ENCODE results near the gene CCDC78.

CCDC78 gene

GRCh38 chr16:724188-725040 lies 1.8 kb downstream of the CCDC78 start:
- H3K36me3 Mint-ChIP-seq (ENCODE audit: low read depth): no peaks in the 10 kb centered on the region
- no peaks in the 10 kb centered on the region for H3K9me3 Mint-ChIP-seq
- no peaks in the 10 kb centered on the region for H3K27me3 Mint-ChIP-seq
- no peak overlapping the region for H3K4me3 Mint-ChIP-seq
- peaks cover 22% of the 10 kb centered on the region for H3K4me1 Mint-ChIP-seq (ENCODE audit: low read depth)
- no peak overlapping the region for H3K27ac Mint-ChIP-seq

- Mint-ChIP-seq H3K4me1 (ENCODE audit: low read depth) (peaks cover 29% of the 10 kb centered on the region), H3K27ac (no peak overlapping the region), H3K36me3 (ENCODE audit: low read depth) (no peaks in the 10 kb centered on the region), H3K9me3 (no peaks in the 10 kb centered on the region), H3K27me3 (no peaks in the 10 kb centered on the region), H3K4me3 (no peak overlapping the region)
Measured at GRCh38 chr16:723695-724094, 2.5 kb downstream of the CCDC78 start.

GRCh38 chr16:722835-723633 lies 3.2 kb downstream of the CCDC78 start:
- H3K27me3 Mint-ChIP-seq: no peaks in the 10 kb centered on the region
- H3K36me3 Mint-ChIP-seq (ENCODE audit: low read depth): no peaks in the 10 kb centered on the region
- H3K27ac Mint-ChIP-seq: no peak overlapping the region
- peaks cover 31% of the 10 kb centered on the region for H3K4me1 Mint-ChIP-seq (ENCODE audit: low read depth)
- peak overlapping the region; percentile 45 for H3K4me3 Mint-ChIP-seq
- H3K9me3 Mint-ChIP-seq: no peaks in the 10 kb centered on the region

GRCh38 chr16:721765-722540 lies 4.3 kb downstream of the CCDC78 start:
- H3K36me3 Mint-ChIP-seq (ENCODE audit: low read depth): no peaks in the 10 kb centered on the region

GRCh38 chr16:720990-721764 lies 5.1 kb downstream of the CCDC78 start, which contains the start of gene ANTKMT:
Gene ANTKMT, plus strand, starts transcription at chr16:721146. Its CDS starts 129 bp downstream, at chr16:721275.
- Mint-ChIP-seq H3K27ac (peak within 1 kb of the TSS; percentile 85), H3K36me3 (ENCODE audit: low read depth) (no peaks in the 10 kb centered on the region), H3K27me3 (no peaks in the 10 kb centered on the region), H3K4me1 (ENCODE audit: low read depth) (peaks cover 34% of the 10 kb centered on the region), H3K4me3 (peak within 1 kb of the TSS; percentile 83), H3K9me3 (no peaks in the 10 kb centered on the region)

More at GRCh38 chr16:721765-722540, 4.3 kb downstream of the CCDC78 start:
- Mint-ChIP-seq H3K4me1 (ENCODE audit: low read depth) (peaks cover 31% of the 10 kb centered on the region), H3K9me3 (no peaks in the 10 kb centered on the region), H3K27me3 (no peaks in the 10 kb centered on the region), H3K27ac (peak overlapping the region; percentile 45), H3K4me3 (peak overlapping the region; percentile 66)

GRCh38 chr16:720447-720989 lies 5.7 kb downstream of the CCDC78 start:
- peaks cover 38% of the 10 kb centered on the region for H3K4me1 Mint-ChIP-seq (ENCODE audit: low read depth)
- H3K4me3 Mint-ChIP-seq: peak overlapping the region; percentile 83
- H3K9me3 Mint-ChIP-seq: no peaks in the 10 kb centered on the region
- no peaks in the 10 kb centered on the region for H3K27me3 Mint-ChIP-seq
- no peaks in the 10 kb centered on the region for H3K36me3 Mint-ChIP-seq (ENCODE audit: low read depth)
- H3K27ac Mint-ChIP-seq: peak overlapping the region; percentile 85

- Mint-ChIP-seq H3K4me1 (ENCODE audit: low read depth) (peaks cover 38% of the 10 kb centered on the region), H3K9me3 (no peaks in the 10 kb centered on the region), H3K27me3 (no peaks in the 10 kb centered on the region), H3K27ac (peak overlapping the region; percentile 85), H3K4me3 (peak overlapping the region; percentile 83), H3K36me3 (ENCODE audit: low read depth) (no peaks in the 10 kb centered on the region)
Measured at GRCh38 chr16:719815-720446, 6.3 kb downstream of the CCDC78 start.

GRCh38 chr16:718922-719321 lies 7.3 kb downstream of the CCDC78 start:
- Mint-ChIP-seq H3K27me3 (peaks cover 3% of the 10 kb centered on the region), H3K9me3 (no peaks in the 10 kb centered on the region), H3K27ac (no peak overlapping the region), H3K4me1 (ENCODE audit: low read depth) (peaks cover 38% of the 10 kb centered on the region), H3K36me3 (ENCODE audit: low read depth) (no peaks in the 10 kb centered on the region), H3K4me3 (peak overlapping the region; percentile 83)

- Mint-ChIP-seq H3K27me3 (peaks cover 7% of the 10 kb centered on the region), H3K27ac (no peak overlapping the region), H3K4me3 (no peak overlapping the region), H3K36me3 (ENCODE audit: low read depth) (no peaks in the 10 kb centered on the region), H3K9me3 (no peaks in the 10 kb centered on the region), H3K4me1 (ENCODE audit: low read depth) (peaks cover 38% of the 10 kb centered on the region)
Measured at GRCh38 chr16:718389-718788, 7.9 kb downstream of the CCDC78 start.

- H3K4me3 Mint-ChIP-seq: no peak overlapping the region
- peaks cover 10% of the 10 kb centered on the region for H3K27me3 Mint-ChIP-seq
- no peaks in the 10 kb centered on the region for H3K9me3 Mint-ChIP-seq
- peaks cover 34% of the 10 kb centered on the region for H3K4me1 Mint-ChIP-seq (ENCODE audit: low read depth)
- no peaks in the 10 kb centered on the region for H3K36me3 Mint-ChIP-seq (ENCODE audit: low read depth)
- H3K27ac Mint-ChIP-seq: no peak overlapping the region
Measured at GRCh38 chr16:717450-718245, 8.6 kb downstream of the CCDC78 start.

- Mint-ChIP-seq H3K27ac (no peak overlapping the region), H3K4me1 (ENCODE audit: low read depth) (peaks cover 27% of the 10 kb centered on the region), H3K27me3 (peaks cover 12% of the 10 kb centered on the region), H3K36me3 (ENCODE audit: low read depth) (no peaks in the 10 kb centered on the region), H3K9me3 (no peaks in the 10 kb centered on the region), H3K4me3 (peak overlapping the region; percentile 67)
Measured at GRCh38 chr16:716768-717325, 9.4 kb downstream of the CCDC78 start.

GRCh38 chr16:716200-716568 lies 10.1 kb downstream of the CCDC78 start:
- Mint-ChIP-seq H3K36me3 (ENCODE audit: low read depth) (no peaks in the 10 kb centered on the region), H3K4me3 (peak overlapping the region; percentile 67), H3K9me3 (no peaks in the 10 kb centered on the region), H3K27ac (no peak overlapping the region), H3K27me3 (peaks cover 12% of the 10 kb centered on the region), H3K4me1 (ENCODE audit: low read depth) (peaks cover 27% of the 10 kb centered on the region)

Measured in stimulated activated naive CD8-positive, alpha-beta T cell treated with anti-CD3 and anti-CD28 coated beads, Interleukin-15, Interleukin-2, amounts not matched to agents 100 ng/mL and 50 ng/mL, for 24 hours (primary cell).